Prostate gland (tissue), 2 donors: ENCODE results near the gene APBA2.

Experiments used
- POLR2A ChIP-seq: fragments of 450-650 bp; IDR thresholded peaks from one replicate; pipeline ENCODE4 v1.6.1; 2016; ENCODE audit warnings: antibody characterized with exemption, mild to moderate bottlenecking
- POLR2AphosphoS5 ChIP-seq: sonication (generic); formaldehyde crosslinking; IDR thresholded peaks from one replicate; pipeline ENCODE4 v1.6.1; 2017; ENCODE audit warnings: antibody characterized with exemption
- TF ChIP-seq, protein P1 (sequence below), 4 experiments: fragments of 200-600 bp in 2 of 4; fragments of 450-650 bp in 2 of 4; sonication (generic) in 2 of 4; IDR thresholded peaks; 1 replicate in 3 of 4; 2 replicates in 1 of 4; pipeline ENCODE4 v1.5.1; 2016 to 2019; ENCODE audit warnings: antibody characterized with exemption in 4 of 4, mild to moderate bottlenecking in 2 of 4, moderate library complexity in 2 of 4

DNA sequence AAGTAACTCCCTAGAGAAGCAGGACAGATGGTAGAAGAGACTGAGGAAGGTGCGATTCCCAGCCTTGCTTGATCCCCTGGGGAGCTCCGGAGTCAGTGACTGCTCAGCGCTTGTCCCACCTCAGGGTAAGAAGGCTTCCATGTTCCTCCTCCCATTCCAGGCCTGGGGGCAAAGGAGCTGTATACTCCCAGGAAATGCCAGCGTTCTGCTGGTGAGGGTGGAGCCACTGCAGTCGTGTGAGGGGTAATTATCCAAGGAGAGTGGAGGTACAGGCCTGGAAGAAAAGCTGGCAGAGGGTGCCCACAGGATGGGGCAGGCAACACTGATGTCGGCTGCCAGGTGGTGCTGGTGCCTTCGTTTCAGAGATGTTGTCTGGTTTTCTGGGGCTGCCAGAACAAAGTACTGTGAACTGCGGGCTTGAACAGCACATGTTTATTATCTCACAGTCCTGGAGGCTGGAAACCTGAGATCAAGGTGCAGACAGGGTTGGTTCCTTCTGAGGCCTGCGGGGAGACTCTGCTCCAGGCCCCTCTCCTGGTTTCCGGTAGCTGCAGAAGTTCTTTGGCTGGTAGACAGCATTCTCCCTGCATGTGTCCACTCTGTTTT is 12.1 kb upstream of the APBA2 start:
- TF ChIP-seq, protein P1, sequence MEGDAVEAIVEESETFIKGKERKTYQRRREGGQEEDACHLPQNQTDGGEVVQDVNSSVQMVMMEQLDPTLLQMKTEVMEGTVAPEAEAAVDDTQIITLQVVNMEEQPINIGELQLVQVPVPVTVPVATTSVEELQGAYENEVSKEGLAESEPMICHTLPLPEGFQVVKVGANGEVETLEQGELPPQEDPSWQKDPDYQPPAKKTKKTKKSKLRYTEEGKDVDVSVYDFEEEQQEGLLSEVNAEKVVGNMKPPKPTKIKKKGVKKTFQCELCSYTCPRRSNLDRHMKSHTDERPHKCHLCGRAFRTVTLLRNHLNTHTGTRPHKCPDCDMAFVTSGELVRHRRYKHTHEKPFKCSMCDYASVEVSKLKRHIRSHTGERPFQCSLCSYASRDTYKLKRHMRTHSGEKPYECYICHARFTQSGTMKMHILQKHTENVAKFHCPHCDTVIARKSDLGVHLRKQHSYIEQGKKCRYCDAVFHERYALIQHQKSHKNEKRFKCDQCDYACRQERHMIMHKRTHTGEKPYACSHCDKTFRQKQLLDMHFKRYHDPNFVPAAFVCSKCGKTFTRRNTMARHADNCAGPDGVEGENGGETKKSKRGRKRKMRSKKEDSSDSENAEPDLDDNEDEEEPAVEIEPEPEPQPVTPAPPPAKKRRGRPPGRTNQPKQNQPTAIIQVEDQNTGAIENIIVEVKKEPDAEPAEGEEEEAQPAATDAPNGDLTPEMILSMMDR (IDR thresholded peaks at IDR 0.05), result no peak
- TF ChIP-seq POLR2A, result no peak
- no peak for TF ChIP-seq POLR2AphosphoS5
